ENCODE data around the gene DLL4.

- TF ChIP-seq RAD21 (conservative IDR thresholded peaks at IDR 0.05) (no peak), POLR2AphosphoS5 (IDR thresholded peaks at IDR 0.05) (no peak), CTCF (IDR thresholded peaks at IDR 0.05; ENCODE audit: poor library complexity, severe bottlenecking) (no peak), EZH2 (IDR thresholded peaks at IDR 0.05; ENCODE audit: borderline replicate concordance, insufficient read depth, low read length, poor library complexity, severe bottlenecking) (no peak), EP300 (conservative IDR thresholded peaks at IDR 0.05; ENCODE audit: poor library complexity, severe bottlenecking) (no peak)
Observed at GRCh38 chr15:40932649-40933516, 3.7 kb downstream of the DLL4 start.

Data from neural cell (in vitro differentiated cells).